ENCODE results near the gene UNCX. TPM values are rescaled to one million over a fixed set of nuclear protein-coding genes. Genes with fewer than 3 reads are reported as not detected.

Gene UNCX
- total RNA-seq, 1 donor from 2014 or later = not detected

GRCh38 chr7:1267016-1267900, 34.6 kb downstream of the UNCX start:
- H3K4me1 ChIP-seq = no peaks in the 10 kb centered on the region
- no peaks in the 10 kb centered on the region for H3K36me3 ChIP-seq
- intact Hi-C loops (cut with DNase I) = no loop called here
- H3K4me3 ChIP-seq = no peak overlapping the region
- no peak overlapping the region for H3K27ac ChIP-seq
- H3K27me3 ChIP-seq = no peaks in the 10 kb centered on the region
- TF ChIP-seq POLR2AphosphoS5 (IDR thresholded peaks at IDR 0.05; ENCODE audit: insufficient read depth in 1 of 2, low read depth in 1 of 2) (no peak), POLR2A (IDR thresholded peaks at IDR 0.05) (no peak)
- TF ChIP-seq, protein P1, sequence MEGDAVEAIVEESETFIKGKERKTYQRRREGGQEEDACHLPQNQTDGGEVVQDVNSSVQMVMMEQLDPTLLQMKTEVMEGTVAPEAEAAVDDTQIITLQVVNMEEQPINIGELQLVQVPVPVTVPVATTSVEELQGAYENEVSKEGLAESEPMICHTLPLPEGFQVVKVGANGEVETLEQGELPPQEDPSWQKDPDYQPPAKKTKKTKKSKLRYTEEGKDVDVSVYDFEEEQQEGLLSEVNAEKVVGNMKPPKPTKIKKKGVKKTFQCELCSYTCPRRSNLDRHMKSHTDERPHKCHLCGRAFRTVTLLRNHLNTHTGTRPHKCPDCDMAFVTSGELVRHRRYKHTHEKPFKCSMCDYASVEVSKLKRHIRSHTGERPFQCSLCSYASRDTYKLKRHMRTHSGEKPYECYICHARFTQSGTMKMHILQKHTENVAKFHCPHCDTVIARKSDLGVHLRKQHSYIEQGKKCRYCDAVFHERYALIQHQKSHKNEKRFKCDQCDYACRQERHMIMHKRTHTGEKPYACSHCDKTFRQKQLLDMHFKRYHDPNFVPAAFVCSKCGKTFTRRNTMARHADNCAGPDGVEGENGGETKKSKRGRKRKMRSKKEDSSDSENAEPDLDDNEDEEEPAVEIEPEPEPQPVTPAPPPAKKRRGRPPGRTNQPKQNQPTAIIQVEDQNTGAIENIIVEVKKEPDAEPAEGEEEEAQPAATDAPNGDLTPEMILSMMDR (IDR thresholded peaks at IDR 0.05) = no peak
- H3K9me3 ChIP-seq = no peaks in the 10 kb centered on the region
- DNase-seq (ENCODE audit: extremely low spot score in 2 of 2) = no peak

GRCh38 chr7:1268076-1268815, 35.6 kb downstream of the UNCX start:
- no peaks in the 10 kb centered on the region for H3K27me3 ChIP-seq
- H3K9me3 ChIP-seq = no peaks in the 10 kb centered on the region
- TF ChIP-seq POLR2AphosphoS5 (IDR thresholded peaks at IDR 0.05; ENCODE audit: insufficient read depth in 1 of 2, low read depth in 1 of 2) = no peak
- TF ChIP-seq POLR2A (IDR thresholded peaks at IDR 0.05) = no peak
- TF ChIP-seq, protein P1 (IDR thresholded peaks at IDR 0.05) = no peak
- DNase-seq (ENCODE audit: extremely low spot score in 2 of 2) = no peak
- no peaks in the 10 kb centered on the region for H3K4me1 ChIP-seq
- H3K36me3 ChIP-seq = no peaks in the 10 kb centered on the region
- intact Hi-C loops (cut with DNase I) = no loop called here
- no peak overlapping the region for H3K27ac ChIP-seq
- no peak overlapping the region for H3K4me3 ChIP-seq

DNA sequence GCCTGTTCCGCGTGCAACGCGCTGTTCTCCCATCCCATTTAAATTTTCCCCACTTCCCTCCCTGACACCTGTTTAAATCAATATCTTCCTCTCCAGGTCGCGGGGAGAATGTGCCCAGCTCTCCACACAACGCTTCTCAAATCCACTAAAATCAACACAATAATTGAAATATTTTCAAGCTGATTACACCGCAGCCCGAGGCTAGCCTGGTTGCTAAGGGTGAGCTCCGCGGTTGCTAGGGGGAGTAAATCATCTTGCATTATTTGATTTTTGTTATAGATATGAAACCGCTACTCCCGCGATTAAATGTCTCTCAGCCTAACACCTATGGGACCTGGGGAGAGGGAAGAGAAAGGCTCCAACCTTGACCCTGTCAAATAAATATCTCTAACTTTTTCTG, 36.2 kb downstream of the UNCX start:
- intact Hi-C loops (cut with DNase I) = no loop called here
- TF ChIP-seq, protein P1 (IDR thresholded peaks at IDR 0.05) = no peak
- no peak for TF ChIP-seq POLR2AphosphoS5 (IDR thresholded peaks at IDR 0.05; ENCODE audit: insufficient read depth in 1 of 2, low read depth in 1 of 2)
- TF ChIP-seq POLR2A (IDR thresholded peaks at IDR 0.05) = no peak
- Histone ChIP-seq H3K36me3 (no peaks in the 10 kb centered on the region), H3K4me1 (no peaks in the 10 kb centered on the region), H3K9me3 (no peaks in the 10 kb centered on the region), H3K4me3 (no peak overlapping the region), H3K27ac (no peak overlapping the region), H3K27me3 (no peaks in the 10 kb centered on the region)
- DNase-seq (ENCODE audit: extremely low spot score in 2 of 2) = no peak

DNA sequence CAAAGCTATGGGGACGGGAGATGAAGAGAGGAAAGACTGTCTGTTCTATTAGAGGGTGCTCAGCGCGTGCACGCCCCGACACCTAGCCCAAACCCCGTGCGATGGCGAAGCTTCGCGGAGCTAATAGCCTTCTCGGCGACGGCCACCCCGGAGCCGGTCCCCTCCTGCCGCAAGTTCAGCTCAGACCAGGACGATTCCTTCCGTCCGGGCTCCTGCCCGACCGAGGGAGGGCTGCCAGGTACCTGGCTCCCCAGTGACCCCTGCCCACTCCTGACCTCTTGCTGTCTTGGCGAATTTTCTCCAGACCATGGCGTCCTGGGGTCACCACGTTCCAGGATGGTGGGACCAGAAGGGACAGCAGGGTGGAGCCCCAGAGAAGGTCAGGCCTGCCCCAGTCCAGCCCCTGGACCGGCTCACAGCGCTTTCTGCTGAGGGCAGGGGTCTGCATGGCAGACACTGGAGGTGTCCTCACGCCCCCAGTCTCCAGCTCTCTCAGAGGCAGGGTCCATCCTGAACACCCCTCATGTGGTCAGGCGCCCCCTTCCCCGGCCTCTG, 36.7 kb downstream of the UNCX start:
- Histone ChIP-seq H3K27me3 (no peaks in the 10 kb centered on the region), H3K4me1 (no peaks in the 10 kb centered on the region)
- intact Hi-C loops (cut with DNase I) = no loop called here

More for the DNA sequence above, 36.7 kb downstream of the UNCX start:
- H3K27ac ChIP-seq = no peak overlapping the region
- H3K9me3 ChIP-seq = no peaks in the 10 kb centered on the region
- no peak for DNase-seq (ENCODE audit: extremely low spot score in 2 of 2)
- TF ChIP-seq, protein P1 (IDR thresholded peaks at IDR 0.05) = no peak
- no peak for TF ChIP-seq POLR2A (IDR thresholded peaks at IDR 0.05)
- TF ChIP-seq POLR2AphosphoS5 (IDR thresholded peaks at IDR 0.05; ENCODE audit: insufficient read depth in 1 of 2, low read depth in 1 of 2) = no peak
- no peak overlapping the region for H3K4me3 ChIP-seq
- H3K36me3 ChIP-seq = no peaks in the 10 kb centered on the region
